Measurements from ENCODE around the gene ADRM1. TPM values are rescaled to one million over a fixed set of nuclear protein-coding genes. Genes with fewer than 3 reads are reported as not detected.

The ADRM1 gene
- total RNA-seq, 4 donors from 2014 or later: 41.8 to 126 (median 109) TPM

- no peaks in the 10 kb centered on the region for H3K27me3 ChIP-seq
- no peaks in the 10 kb centered on the region for H3K9me3 ChIP-seq
- WGBS, 2 donors (ENCODE audit: low coverage in 1 of 2): 94% methylated on average over 1 of the region's 1 CpG; no CpG with 5 or more reads in 1 of the 2 donors
- no peak overlapping the region for H3K27ac ChIP-seq
- TF ChIP-seq POLR2AphosphoS5 (IDR thresholded peaks at IDR 0.05) (no peak), EP300 (IDR thresholded peaks at IDR 0.05; ENCODE audit: low read depth) (no peak), POLR2A (IDR thresholded peaks at IDR 0.05) (no peak), CTCF (IDR thresholded peaks at IDR 0.05) (no peak)
- in situ Hi-C loops (cut with MboI; ENCODE audit: low pct_ligation_motif_present in 1 of 4, low pct_unique_long_range_greater_than_20kb in 1 of 4, low sequenced_read_pairs in 3 of 4) (no loop called here), intact Hi-C loops (cut with DNase I; ENCODE audit: low total_unique reads) (no loop called here)
- H3K36me3 ChIP-seq: no peaks in the 10 kb centered on the region
- peaks cover 0 to 12% (median 7%) of the 10 kb centered on the region in 4 donors for H3K4me1 ChIP-seq
- DNase-seq: no peak
- no peak overlapping the region for H3K4me3 ChIP-seq
Measured at GRCh38 chr20:62348604-62349003, 45.8 kb downstream of the ADRM1 start.

DNA sequence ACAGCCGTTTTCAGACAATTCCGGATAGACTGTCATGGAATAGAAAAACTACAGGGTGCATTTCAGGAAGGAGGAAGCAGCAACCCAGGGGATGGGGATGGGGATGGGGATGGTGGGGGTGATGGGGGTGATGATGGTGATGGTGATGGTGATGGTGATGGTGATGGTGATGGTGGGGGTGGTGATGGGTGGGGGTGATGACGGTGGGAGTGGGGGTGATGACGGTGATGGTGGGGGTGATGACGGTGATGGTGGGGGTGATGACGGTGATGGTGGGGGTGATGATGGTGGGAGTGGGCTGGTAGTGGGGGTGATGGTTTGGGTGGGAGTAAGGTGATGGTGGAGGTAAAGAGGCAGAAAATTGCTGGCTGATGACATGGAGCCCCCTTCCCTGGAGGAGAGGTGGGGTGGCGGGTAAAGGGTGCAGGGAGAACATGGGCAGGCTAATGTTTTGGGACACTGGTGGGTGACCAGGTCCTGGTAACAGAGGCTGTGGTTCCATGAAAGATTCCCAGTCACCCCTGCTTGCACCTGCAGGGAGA lies 46.8 kb downstream of the ADRM1 start:
- 60 to 68% methylated on average over 1 to 7 of the region's 7 CpGs for WGBS, 2 donors (ENCODE audit: low coverage in 1 of 2)
- no peak for DNase-seq
- in situ Hi-C loops (cut with MboI; ENCODE audit: low pct_ligation_motif_present in 1 of 4, low pct_unique_long_range_greater_than_20kb in 1 of 4, low sequenced_read_pairs in 3 of 4): no loop called here
- H3K27me3 ChIP-seq: no peaks in the 10 kb centered on the region
- H3K4me1 ChIP-seq: peaks cover 4 to 21% (median 10%) of the 10 kb centered on the region in 4 donors
- H3K27ac ChIP-seq: peak overlapping the region in 2 of 4 donors; percentile 33 to 63
- no peaks in the 10 kb centered on the region for H3K9me3 ChIP-seq
- intact Hi-C loops (cut with DNase I; ENCODE audit: low total_unique reads): no loop called here
- H3K4me3 ChIP-seq: no peak overlapping the region
- TF ChIP-seq EP300 (IDR thresholded peaks at IDR 0.05; ENCODE audit: low read depth): no peak
- no peak for TF ChIP-seq CTCF (IDR thresholded peaks at IDR 0.05)
- no peak for TF ChIP-seq POLR2A (IDR thresholded peaks at IDR 0.05)
- no peak for TF ChIP-seq POLR2AphosphoS5 (IDR thresholded peaks at IDR 0.05)
- H3K36me3 ChIP-seq: no peaks in the 10 kb centered on the region

DNA sequence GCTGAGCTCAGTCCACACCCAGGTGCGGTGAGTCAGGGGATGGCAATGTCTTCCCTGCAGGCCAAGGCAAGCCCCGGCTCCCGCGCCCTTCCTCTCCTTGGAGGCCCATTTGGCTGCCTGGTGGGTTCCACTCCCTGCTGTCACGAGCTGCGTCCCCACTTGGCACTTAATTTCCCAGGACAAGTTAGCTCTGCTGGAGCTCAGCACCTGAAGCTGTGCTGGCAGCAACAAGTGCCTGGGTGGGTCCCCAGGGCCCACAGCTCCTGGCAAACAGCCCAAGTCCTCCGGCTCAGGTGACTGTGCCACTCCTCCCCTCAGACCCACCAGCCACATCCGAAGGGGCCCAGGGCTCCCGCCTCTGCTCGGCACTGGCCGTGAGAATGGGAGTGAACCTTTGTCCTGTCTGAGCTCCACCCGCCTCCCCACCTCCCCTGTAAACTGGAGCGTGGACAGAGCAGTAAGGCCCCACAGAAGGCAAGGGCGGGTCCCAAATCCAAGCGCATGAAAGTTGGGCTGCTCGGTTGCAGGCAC lies 47.4 kb downstream of the ADRM1 start:
- Histone ChIP-seq H3K27ac (peak overlapping the region in 2 of 4 donors; percentile 33 to 63), H3K4me1 (peaks cover 9 to 27% (median 15%) of the 10 kb centered on the region in 4 donors), H3K27me3 (no peaks in the 10 kb centered on the region), H3K36me3 (no peaks in the 10 kb centered on the region), H3K4me3 (no peak overlapping the region), H3K9me3 (no peaks in the 10 kb centered on the region)
- 54 to 71% methylated on average over 3 to 13 of the region's 16 CpGs for WGBS, 2 donors (ENCODE audit: low coverage in 1 of 2)
- intact Hi-C loops (cut with DNase I; ENCODE audit: low total_unique reads) (no loop called here), in situ Hi-C loops (cut with MboI; ENCODE audit: low pct_ligation_motif_present in 1 of 4, low pct_unique_long_range_greater_than_20kb in 1 of 4, low sequenced_read_pairs in 3 of 4) (no loop called here)
- TF ChIP-seq POLR2AphosphoS5 (IDR thresholded peaks at IDR 0.05): no peak
- peak; percentile 68 for DNase-seq

GRCh38 chr20:62350629-62351422 lies 48.0 kb downstream of the ADRM1 start:
- 83% methylated on average over 23 of the region's 23 CpGs; no CpG with 5 or more reads in 1 of the 2 donors for WGBS, 2 donors (ENCODE audit: low coverage in 1 of 2)
- Histone ChIP-seq H3K4me1 (peaks cover 16 to 33% (median 22%) of the 10 kb centered on the region in 4 donors), H3K4me3 (no peak overlapping the region), H3K9me3 (no peaks in the 10 kb centered on the region), H3K27me3 (no peaks in the 10 kb centered on the region), H3K36me3 (no peaks in the 10 kb centered on the region), H3K27ac (peak overlapping the region in 2 of 4 donors; percentile 33 to 63)
- intact Hi-C loops (cut with DNase I; ENCODE audit: low total_unique reads) (no loop called here), in situ Hi-C loops (cut with MboI; ENCODE audit: low pct_ligation_motif_present in 1 of 4, low pct_unique_long_range_greater_than_20kb in 1 of 4, low sequenced_read_pairs in 3 of 4) (no loop called here)
- TF ChIP-seq POLR2A (IDR thresholded peaks at IDR 0.05) (no peak), EP300 (IDR thresholded peaks at IDR 0.05; ENCODE audit: low read depth) (no peak), POLR2AphosphoS5 (IDR thresholded peaks at IDR 0.05) (no peak), CTCF (IDR thresholded peaks at IDR 0.05) (no peak)
- DNase-seq: no peak

All from transverse colon (tissue), 4 donors.